ENCODE data around the gene PCDHA1.

Gene PCDHA1

GRCh38 chr5:140978260-140978659 lies 192.3 kb downstream of the PCDHA1 start:
- FAIRE-seq (no peak), DNase-seq (ENCODE audit: insufficient read length, low spot score) (no peak)

GRCh38 chr5:140978983-140979382 lies 193.0 kb downstream of the PCDHA1 start:
- FAIRE-seq (no peak), DNase-seq (ENCODE audit: insufficient read length, low spot score) (no peak)

- FAIRE-seq (no peak), DNase-seq (ENCODE audit: insufficient read length, low spot score) (no peak)
Observed at GRCh38 chr5:140982083-140982716, 196.3 kb downstream of the PCDHA1 start.

GRCh38 chr5:140986117-140986521 lies 200.2 kb downstream of the PCDHA1 start:
- FAIRE-seq (no peak), DNase-seq (ENCODE audit: insufficient read length, low spot score) (no peak)

- FAIRE-seq (no peak), DNase-seq (ENCODE audit: insufficient read length, low spot score) (no peak)
Observed at GRCh38 chr5:140988100-140988499, 202.2 kb downstream of the PCDHA1 start.

GRCh38 chr5:140988608-140989007 lies 202.7 kb downstream of the PCDHA1 start:
- FAIRE-seq (no peak), DNase-seq (ENCODE audit: insufficient read length, low spot score) (no peak)

- no peak for FAIRE-seq
- no peak for DNase-seq (ENCODE audit: insufficient read length, low spot score)
Observed at GRCh38 chr5:140989254-140990020, 203.5 kb downstream of the PCDHA1 start.

GRCh38 chr5:140992828-140993227 lies 206.9 kb downstream of the PCDHA1 start:
- no peak for FAIRE-seq

GRCh38 chr5:140996060-140996459 lies 210.1 kb downstream of the PCDHA1 start:
- no peak for DNase-seq (ENCODE audit: insufficient read length, low spot score)
- no peak for FAIRE-seq

More at GRCh38 chr5:140992828-140993227, 206.9 kb downstream of the PCDHA1 start:
- DNase-seq (ENCODE audit: insufficient read length, low spot score), result no peak

- FAIRE-seq, result no peak
- no peak for DNase-seq (ENCODE audit: insufficient read length, low spot score)
Observed at GRCh38 chr5:140998921-140999410, 213.0 kb downstream of the PCDHA1 start.

- DNase-seq (ENCODE audit: insufficient read length, low spot score) (peak; percentile 33), FAIRE-seq (no peak)
Observed at GRCh38 chr5:141001446-141001843, 215.5 kb downstream of the PCDHA1 start.

GRCh38 chr5:141001844-141002604 lies 216.1 kb downstream of the PCDHA1 start:
- DNase-seq (ENCODE audit: insufficient read length, low spot score) (peak; percentile 40), FAIRE-seq (no peak)

- DNase-seq (ENCODE audit: insufficient read length, low spot score) (no peak), FAIRE-seq (no peak)
Observed at GRCh38 chr5:141002605-141002965, 216.6 kb downstream of the PCDHA1 start.

- no peak for FAIRE-seq
- DNase-seq (ENCODE audit: insufficient read length, low spot score), result no peak
Observed at GRCh38 chr5:141003031-141003430, 217.1 kb downstream of the PCDHA1 start.

GRCh38 chr5:141003791-141004611 lies 218.1 kb downstream of the PCDHA1 start:
- DNase-seq (ENCODE audit: insufficient read length, low spot score), result peak; percentile 37
- no peak for FAIRE-seq

GRCh38 chr5:141007791-141008190 lies 221.9 kb downstream of the PCDHA1 start:
- no peak for DNase-seq (ENCODE audit: insufficient read length, low spot score)
- no peak for FAIRE-seq

GRCh38 chr5:141010047-141010793 lies 224.3 kb downstream of the PCDHA1 start:
- FAIRE-seq (no peak), DNase-seq (ENCODE audit: insufficient read length, low spot score) (no peak)

- FAIRE-seq (no peak), DNase-seq (ENCODE audit: insufficient read length, low spot score) (no peak)
Observed at GRCh38 chr5:141017943-141018342, 232.0 kb downstream of the PCDHA1 start.

- DNase-seq (ENCODE audit: insufficient read length, low spot score) (no peak), FAIRE-seq (no peak)
Observed at GRCh38 chr5:141022384-141022783, 236.4 kb downstream of the PCDHA1 start.

- DNase-seq (ENCODE audit: insufficient read length, low spot score) (no peak), FAIRE-seq (no peak)
Observed at GRCh38 chr5:141031006-141031405, 245.1 kb downstream of the PCDHA1 start.
